ENCODE results near the gene ACKR3.

ACKR3 gene

DNA sequence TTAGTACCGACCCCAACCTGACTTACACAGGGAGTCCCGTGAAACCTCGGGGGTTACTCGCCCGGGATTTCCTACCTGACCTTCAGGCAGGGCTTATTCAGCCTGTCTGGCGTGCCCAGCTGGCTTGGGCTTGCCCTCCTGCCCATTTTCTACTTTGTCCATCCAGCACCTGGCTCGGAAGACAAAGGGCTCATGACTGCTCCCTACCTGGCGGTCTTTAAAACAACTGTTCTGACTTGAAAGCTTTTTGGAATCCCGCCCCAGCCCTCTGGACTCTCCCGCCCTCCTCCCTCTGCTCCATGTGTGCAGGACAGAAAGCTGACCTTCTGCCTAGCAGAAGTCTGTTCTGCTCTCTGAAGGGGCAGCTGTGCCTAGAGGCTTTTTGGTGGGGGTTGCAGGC lies 43.1 kb downstream of the ACKR3 start:
- no peak for DNase-seq

DNA sequence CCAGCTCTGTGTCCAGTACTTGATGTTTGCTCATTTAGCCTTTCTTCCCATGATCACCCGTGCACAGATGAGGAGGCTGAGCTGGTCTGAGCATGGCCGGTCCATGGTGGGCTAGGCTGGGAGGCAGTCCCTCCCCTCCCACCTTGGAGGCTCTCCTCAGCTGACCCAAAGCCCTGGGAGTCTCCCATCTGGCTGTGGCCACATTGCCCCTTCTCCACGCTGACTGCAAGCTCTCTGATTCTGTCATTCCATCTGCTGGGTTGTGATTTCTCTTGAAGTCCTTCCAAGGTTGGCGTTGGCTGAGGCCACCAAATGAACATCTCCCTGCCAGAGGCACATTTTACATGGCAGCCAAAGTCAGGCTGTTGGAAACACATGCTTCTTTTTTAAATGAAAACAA lies 44.0 kb downstream of the ACKR3 start:
- no peak for DNase-seq

DNA sequence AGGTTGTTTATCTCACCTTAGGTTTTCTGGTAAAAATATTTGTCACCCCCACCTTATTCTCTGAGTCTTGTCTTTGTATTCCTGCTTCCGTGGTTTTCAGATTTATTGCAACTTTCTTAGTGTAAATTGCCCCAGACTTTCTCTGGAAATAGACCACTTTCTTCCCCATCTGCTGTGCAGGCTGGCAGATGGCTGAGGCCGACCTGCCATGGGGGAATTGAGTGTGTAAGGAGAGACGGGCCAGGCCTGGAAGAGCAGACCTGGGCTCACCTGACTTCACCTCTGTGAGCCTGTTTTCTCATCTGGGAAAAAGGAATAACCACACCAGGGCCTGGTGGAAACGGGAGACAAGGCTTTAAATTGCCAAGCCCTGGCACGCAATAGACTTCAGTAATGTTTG lies 44.9 kb downstream of the ACKR3 start:
- DNase-seq, result no peak

DNA sequence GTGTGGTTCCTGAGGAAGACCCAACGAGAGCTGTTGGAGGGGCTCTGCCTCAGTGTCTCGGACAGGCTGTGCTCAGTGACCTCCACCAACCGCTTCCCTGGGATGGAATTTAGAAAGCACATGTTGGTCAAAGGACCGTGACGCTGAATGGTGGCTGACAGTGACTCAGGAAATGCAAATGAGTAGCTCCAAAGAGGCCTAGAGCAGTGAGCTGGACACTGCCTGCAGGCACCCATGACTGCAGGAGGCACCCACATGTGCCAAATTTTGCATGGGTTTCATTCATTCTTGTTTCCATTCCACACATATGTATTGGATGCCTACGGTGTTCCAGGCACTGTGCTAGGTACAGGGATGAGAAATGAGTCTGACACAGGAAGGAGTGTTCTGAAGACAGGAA lies 46.4 kb downstream of the ACKR3 start:
- no peak for DNase-seq

DNA sequence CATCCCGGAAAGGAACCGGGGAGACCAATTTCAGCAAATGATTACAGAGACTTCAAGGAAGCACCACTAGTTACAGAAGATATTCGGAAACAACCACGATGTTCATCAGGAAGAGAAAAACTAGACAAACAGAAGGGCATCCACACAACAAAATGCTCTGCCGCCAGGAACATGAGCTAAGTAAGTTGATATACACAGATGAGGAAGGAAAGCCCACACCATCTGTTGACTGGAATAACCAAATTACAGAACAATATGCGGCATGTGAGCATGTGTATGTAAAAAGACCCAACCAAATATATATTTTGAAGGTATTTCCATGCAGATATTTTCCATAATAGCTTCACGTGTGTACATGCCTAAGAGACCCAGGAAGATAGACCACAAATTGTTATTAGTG lies 47.0 kb downstream of the ACKR3 start:
- DNase-seq, result no peak

DNA sequence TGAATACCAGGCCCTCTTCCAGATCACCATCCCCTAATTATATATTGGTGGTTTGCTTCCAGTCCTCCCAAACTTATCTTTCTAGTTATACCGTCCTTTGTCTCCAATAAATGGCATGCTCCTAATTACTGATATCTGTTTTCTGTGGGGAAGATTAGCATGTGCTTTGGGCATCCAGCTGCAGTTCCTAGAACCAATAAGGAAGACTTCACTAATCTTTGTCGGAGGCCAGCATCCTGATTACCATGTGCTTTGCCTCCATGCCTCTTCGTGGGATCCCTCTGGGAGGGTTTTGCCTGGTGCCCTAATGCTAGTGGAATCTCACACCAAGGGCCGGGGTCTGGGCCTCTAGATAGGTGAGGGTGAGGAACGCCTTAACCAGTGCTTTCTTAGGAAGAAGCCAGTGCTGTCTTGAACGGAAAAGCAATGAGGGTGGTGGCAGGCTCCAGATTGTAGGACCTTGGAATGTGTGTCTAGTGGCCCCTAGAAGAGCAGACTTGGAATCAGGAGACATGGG lies 47.7 kb downstream of the ACKR3 start:
- DNase-seq, result no peak

DNA sequence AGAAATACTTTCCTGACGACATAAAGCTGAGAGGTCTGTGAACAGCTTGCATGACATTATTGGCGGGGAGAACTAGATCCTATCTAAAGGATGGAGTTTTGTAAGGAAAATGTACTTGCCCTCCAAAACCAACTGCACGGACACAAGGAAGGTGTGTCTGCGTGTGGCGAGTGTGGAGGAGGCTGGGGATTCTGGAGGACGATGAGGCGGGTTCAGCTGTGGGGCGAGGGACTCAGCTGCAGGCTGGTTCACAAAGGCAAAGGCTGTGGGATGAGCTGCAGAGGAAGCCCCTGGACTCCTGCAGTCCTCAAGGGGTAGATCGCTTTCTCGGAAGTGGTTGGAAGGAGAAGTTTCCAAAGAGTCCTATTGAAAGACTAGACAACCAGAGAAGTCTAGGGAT lies 48.2 kb downstream of the ACKR3 start:
- DNase-seq, result no peak

DNA sequence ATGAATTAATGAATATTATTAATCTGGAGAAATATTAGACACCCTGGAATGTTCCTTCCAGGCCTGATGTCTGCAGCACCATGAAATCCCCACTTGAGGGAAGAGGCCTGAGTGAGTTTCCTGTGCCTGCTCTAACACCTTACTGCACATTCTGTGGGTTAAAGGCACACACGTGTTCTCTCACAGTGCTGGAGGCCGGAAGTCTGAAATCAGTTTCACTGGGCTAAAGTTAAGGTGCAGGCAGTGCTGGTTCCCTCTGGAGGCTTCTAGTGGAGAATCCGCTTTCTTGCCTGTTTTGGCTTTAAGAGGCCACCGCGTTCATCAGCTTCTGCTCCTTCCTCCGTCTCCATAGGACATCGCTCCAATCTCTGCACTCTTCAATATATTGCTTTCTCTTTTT lies 48.7 kb downstream of the ACKR3 start:
- DNase-seq, result no peak

DNA sequence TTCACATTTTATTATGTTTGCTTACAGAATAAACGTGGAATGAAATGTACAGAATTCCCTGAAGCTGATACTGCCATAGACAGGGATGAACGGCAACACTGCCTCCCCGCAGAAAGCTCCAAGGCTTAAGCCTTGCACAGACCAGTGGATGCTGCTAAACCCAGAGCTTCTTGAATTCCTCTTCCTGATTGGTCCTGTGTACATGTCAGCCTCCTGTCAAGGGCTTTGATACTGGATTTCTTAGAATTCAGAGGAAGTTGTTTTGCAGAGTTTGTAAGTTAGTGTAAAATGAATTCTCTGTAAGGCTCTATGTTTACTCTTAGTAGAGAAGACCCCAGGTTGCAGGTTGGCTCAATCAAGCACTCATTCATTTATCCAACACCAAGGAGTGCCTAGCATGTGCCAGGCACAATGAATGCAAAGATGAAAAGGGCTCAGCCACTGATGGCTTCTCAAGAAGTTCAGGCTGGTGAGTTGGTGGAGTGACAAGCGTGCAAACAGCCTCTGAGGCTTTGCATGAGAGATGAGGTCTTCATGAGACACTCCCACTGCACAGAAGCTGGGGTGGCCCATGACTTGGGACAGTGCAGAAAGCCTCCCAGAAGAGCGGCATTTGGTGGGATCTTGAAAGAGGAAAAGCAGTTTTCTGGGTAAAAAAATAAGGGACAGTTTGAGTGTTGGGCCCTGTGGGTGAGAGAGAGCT lies 50.4 kb downstream of the ACKR3 start:
- DNase-seq, result no peak

DNA sequence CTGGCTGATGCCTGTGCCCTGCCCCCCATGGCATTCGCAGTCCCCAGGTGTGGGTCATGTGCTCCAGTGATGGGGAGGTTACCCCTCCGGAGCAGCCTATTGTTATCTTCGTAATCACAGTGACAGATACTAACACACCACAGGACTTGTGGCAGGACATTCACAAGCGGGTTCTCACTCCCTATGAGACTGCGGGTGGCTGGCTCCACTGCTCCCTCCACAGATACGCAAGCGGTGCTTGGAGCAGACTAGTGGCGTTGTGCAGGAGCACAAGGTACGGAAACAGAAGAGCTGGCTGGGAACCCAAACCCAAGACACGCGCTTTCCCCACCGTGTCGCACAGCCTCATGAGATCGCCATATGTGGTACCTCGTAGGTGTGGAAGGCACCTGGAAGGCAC lies 52.2 kb downstream of the ACKR3 start:
- DNase-seq, result no peak

DNA sequence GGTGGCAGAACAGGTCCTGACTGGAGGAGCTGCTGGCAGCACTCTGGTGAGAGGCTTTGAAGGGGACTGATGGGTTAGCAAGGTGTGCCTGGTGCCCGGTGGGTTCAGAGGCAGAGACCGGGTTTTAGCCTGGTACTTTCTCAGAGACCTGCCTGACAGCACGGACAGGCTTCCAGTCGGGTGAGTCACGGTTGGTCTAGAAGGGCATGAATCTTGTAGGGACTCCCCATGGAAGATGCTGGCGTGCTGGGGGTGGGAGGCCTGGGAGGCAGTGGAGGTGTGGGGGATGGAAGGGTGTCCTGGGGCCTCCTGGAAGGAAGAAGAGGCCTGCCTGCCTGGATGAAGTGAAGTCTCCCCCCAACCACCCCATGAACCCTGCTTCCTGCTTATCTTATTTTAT lies 52.6 kb downstream of the ACKR3 start:
- DNase-seq, result no peak

DNA sequence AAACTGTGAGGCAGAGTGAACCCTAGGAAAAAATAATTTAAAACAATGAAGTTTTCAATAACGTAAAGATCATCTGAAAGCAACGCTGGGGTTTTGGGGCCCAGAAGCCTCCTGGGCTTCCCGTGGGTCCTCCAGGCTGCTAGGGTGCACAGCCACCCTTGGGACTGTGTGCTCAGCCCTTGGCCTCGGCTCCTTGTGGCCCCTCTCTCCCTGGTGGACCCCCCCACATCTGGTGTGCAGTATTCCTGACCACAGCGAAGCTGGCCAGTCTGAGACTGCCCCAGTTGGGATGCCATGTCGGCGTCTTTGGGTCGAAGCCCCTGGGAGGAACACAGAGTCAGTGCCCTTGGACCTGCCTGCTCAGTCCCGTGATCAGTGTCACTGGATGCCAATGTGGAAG lies 53.0 kb downstream of the ACKR3 start:
- DNase-seq, result no peak

DNA sequence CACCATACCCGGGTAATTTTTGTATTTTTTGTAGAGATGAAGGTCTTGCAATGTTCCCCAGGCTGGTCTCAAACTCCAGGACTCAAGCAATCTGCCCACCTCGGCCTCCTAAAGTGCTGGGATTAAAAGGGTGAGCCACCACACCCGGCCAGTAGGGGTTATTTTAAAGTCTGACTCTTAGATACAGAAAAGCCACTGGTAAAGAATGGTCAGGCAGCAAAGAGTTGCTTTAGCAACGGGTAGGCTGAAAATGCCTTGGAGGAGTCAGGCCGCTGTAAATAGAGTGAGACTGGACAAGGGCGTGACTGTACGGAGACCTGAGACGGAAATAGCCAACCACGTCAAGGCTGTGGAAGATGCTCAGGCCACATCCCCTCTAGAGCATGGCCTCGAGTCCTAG lies 54.2 kb downstream of the ACKR3 start:
- no peak for DNase-seq

DNA sequence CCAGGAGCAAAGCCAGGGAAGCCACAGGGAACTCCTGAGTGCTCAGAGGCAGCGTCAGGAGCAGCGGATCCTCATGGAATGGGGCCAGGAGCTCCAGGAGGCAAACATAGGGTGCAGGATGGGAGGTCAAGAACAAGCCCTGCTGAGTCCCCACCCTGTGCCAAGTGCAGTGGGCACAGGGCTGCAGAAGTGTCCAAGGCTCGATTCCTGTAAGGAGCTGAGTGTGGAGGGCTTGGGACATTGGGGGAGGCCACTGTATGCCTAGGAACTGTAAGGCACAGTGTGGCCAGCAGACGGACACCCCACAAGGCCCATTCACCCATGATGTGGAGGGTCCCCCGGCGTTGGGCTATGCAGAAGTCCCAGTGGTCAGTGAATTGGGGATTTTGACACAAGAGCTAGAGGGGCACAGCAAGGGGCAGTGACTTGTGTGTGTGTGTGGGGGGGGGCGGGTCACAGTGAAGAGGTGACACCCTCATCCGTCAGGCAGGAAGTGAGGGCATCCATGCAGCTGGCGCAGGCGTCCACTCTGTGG lies 55.6 kb downstream of the ACKR3 start:
- DNase-seq, result no peak

DNA sequence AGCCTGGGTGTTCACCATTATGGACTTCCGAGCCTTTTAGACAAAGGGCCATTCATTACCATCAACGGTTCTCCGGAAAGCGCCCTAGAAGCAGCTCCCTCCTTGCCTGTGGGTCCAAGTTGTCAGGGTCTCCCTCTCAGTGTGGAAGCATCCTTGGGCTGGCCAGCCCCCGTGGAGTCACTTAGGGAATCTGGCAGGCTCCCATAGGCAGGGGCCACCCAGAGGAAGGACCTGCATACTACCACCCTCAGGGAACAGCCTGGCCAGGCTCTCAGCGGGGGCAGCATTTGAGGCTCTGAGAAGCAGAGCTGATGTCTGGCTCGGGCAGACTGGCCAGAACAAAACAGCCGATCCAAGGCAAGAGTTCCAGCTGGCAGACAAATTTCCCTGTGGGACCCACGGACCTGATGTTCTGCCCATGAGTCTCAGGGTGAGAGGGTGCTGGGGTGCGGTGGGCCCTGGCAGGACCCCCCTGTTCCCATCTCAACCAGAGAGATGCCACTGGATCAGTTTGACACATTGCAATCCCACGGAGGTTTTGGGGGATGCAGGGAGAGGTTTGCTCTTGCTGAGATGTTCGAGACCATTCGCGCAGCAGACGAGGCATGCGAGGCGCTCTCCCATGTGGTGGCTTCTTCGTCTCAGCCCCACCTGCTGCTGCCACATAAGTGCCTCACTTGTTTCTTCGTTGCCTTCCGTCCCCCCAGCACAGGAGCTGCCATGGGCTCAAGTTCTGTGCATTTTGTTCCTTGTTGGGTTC lies 56.9 kb downstream of the ACKR3 start:
- DNase-seq, result no peak

DNA sequence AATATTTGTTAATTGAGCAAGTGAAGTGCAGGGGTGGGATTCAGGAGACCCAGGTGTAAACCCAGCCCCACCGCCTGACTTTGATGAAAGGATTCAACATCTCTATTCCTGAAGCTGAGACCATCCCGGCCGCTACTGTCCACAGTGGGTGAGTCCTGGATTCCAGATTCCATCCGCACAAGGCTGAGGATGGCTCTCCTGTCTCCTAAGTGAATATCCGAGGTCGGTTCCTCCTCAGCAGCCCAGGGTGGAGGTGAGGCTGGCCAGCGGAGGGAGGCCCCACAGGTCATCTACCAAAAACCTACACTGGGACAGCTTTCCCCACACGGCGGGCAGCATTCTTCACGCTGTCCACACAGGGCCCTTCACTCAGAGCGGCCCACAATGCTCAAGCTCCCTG lies 57.6 kb downstream of the ACKR3 start:
- no peak for DNase-seq

DNA sequence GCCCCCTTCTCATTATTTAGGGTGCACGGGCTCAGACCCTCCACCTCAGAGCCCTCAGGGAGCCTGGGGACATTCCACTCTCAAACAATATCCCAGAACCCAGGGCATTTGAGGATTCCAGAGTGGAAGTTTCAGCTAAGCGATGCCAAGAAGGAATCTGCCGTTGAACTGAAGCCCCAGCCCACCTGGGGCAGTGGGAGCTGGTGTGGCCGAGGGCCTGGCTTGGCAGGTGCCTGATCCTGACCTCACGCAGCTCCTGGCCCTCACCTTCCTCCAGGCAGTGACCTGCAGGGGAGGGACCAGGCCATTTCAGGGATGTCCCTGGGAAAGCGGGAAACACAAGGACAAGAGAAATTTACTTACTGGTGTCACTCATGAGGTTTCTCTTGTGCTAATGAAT lies 58.2 kb downstream of the ACKR3 start:
- no peak for DNase-seq

DNA sequence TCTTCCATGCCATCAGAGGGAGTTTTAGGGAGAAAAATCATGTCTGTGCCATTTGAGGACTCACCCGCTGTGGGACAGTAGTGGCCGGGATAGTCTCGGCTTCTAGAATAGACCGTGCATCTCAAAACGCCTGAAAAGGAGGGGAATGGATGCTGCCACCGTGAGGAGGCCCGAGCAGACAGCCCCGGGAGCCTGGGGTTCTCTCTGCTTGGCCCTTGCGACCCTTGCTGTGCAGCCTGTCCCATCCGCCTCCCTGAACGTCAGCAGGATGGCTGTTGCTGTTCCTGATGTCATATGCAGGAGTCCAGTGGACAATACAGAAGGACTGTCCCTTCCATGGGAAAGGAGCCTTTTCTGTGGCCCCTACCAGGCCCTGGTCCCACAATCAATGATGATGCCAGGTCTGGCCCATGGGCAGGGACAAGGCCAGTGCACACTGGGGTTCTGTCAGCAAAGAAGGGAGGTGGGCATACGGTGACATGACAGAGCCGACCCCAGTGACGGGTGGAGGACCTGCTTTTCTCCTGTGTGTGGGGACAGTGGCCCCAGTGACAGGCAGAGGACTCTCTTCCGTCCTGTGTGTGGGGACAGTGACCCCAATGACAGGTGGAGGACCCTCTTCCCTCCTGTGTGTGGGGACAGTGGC lies 58.8 kb downstream of the ACKR3 start:
- no peak for DNase-seq

DNA sequence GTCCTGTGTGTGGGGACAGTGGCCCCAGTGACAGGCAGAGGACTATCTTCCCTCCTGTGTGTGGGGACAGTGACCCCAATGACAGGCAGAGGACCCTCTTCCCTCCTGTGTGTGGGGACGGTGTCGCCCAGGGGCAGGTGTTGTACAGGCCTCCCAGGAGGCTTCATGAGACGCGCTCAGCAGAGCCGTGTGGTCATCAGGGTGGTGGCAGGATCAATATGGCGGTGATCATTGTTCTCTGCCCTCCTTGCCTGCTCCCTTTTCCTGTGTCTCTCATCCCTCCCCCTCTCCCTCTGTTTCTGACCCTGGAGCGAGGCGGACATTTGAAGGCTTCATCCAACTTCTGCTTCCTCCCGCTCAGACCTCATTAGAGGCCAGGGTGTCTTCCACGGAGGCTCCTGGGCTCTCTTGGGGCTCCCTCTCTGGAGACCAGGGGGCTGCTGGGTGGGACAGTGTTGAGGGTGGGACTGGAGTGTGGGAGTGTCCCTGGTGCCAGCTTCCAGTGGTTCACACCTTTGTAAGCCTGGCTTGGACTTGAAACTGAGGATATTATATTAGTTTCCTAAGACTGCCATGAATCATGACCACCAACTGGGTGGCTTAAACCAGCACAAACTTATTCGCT lies 59.5 kb downstream of the ACKR3 start:
- DNase-seq, result no peak

DNA sequence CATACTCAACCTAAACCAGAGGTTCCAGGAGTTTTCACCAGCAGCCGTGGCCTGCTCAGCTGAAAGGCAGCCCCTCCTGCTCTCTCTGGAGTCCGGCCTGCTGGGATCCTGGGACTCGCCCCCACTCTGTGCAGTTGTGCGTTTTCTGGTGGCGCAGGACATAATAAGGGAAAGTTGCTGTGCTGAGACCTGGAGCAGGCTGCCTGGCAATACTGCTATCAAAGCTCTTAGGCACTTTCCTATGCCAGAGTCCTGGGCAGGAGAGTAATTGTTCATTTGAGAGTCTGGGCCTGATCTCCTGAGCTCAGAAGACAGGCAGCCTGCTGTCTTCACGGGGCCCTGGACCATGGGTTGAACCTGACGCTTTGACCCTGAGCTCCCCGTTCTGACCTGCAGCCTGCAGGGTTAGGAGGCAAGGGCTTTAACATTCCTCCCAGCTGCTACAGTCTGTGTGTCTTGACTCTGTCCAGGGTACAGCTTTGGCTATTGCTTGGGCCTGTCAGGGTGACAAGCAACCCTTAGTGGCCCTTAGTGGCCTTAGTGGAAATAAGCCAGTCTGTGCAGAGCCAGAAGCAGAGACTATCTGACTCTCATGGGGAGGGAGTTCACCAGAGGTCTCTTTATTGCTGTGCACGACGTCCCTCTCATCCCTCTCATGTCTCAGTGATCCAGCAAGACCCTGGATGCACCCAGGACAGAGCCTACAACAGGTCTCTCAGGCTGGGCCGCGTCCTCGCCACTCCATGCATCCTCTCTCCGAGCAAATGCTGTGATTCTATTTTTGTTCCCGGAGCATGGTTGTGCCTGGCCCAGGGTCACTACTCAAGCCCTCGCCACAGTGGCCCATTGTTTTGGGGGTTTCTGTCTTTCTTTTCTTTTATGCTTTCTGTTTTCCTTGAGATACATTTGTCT lies 60.6 kb downstream of the ACKR3 start:
- no peak for DNase-seq

DNA sequence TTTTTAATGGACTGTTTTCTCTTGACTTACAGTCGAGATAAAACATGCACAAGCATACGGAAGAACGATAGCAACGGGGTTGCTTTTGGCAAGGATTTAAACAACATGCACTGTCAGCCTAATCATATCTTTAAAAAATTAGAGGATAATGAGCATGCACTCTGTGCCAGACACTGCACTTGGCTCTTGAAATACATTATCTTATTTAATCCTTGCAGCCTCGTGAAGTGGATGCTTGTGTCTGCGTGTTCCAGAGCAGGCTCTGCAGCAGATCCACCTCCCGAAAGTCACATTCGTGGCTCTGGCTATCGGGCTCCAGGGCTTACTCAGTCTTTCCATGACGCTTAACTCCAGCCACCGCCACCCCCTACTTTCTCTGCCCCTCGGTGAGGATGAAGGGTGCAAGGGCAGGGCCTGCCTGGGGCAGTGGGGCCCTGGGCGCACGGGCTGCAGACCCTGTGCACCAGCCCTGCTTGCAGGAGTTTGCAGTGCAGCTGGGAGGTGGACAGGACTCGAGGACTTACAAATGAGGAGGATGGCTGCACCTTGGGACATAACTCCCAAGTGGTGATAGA lies 61.7 kb downstream of the ACKR3 start:
- DNase-seq, result no peak

DNA sequence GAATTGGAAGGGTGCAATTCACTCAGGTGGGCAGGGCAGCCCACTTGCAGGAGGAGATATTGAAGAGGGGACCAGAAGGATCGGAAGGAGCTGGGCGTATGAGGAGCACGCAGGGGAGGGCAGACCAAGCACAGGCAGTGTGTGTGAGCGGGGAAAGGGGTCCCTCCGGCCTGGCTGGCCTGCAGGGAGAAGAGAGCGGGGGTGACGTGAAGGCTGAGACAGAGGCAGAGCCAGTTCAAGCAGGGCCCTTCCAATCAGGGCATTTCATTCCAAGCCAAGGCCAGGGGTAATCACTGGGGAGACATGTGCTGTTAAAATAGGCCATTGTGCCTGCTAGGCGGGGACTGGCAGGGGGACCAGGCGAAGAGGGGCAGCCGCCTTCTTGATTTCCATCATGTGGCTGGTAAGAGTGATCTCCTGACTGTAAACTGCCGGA lies 62.2 kb downstream of the ACKR3 start:
- no peak for DNase-seq
